ENCODE measurements around the gene RAB4B. TPM values are rescaled to one million over a fixed set of nuclear protein-coding genes. Genes with fewer than 3 reads are reported as not detected.
"Not testable (repeated sequence)": the region's sequence is repeated elsewhere in the genome, so short reads cannot be mapped to it uniquely, and the experiment has no call there.

RAB4B gene
- total RNA-seq, 1 experiment from 2014 or later = 9.1 TPM

- Histone ChIP-seq H3K4me1 (ENCODE audit: insufficient read depth, low read length, poor library complexity, severe bottlenecking) (peaks cover 12% of the 10 kb centered on the region), H3K27me3 (replicated peaks; ENCODE audit: insufficient read depth, low read depth, low read length, poor library complexity) (no peaks in the 10 kb centered on the region), H3K4me3 (ENCODE audit: low read depth, low read length, poor library complexity, severe bottlenecking) (no peak overlapping the region), H3K36me3 (ENCODE audit: insufficient read depth, low read length, poor library complexity, severe bottlenecking) (no peaks in the 10 kb centered on the region), H3K27ac (ENCODE audit: low read depth, low read length, poor library complexity, severe bottlenecking) (no peak overlapping the region), H3K9me3 (ENCODE audit: low read depth, low read length, poor library complexity, severe bottlenecking) (no peaks in the 10 kb centered on the region)
- TF ChIP-seq EZH2 (IDR thresholded peaks at IDR 0.05; ENCODE audit: borderline replicate concordance, low read depth, low read length, poor library complexity, severe bottlenecking) (no peak), CTCF (conservative IDR thresholded peaks at IDR 0.05; ENCODE audit: low read depth, low read length) (no peak)
- no peak for DNase-seq (ENCODE audit: low spot score)
- CTCF ChIA-PET = no interaction called here
- intact Hi-C loops (cut with micrococcal nuclease; ENCODE audit: unreplicated experiment) = no loop called here
- BruUV-seq (replicated peaks) = no TSS peak
- POLR2A ChIA-PET (ENCODE audit: low non-redundant PET) = no interaction called here
These were observed 3.1 kb downstream of the RAB4B start for GRCh38 chr19:40781140-40781539.

DNA sequence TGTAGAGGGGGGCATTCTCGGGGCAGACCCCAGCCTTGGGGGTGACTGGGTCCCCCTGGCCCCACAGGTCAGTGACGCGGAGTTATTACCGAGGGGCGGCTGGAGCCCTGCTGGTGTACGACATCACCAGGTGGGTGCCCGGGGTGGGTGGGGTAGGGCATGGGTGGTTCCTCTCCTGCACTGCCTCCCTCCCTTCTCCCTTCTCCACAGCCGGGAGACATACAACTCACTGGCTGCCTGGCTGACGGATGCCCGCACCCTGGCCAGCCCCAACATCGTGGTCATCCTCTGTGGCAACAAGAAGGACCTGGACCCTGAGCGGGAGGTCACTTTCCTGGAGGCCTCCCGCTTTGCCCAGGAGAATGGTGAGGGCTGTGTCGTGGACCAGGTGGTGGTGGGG, 5.7 kb downstream of the RAB4B start:
- ChIA-PET POLR2A (ENCODE audit: low non-redundant PET) (no interaction called here), CTCF (no interaction called here)
- Histone ChIP-seq H3K27ac (ENCODE audit: low read depth, low read length, poor library complexity, severe bottlenecking) (no peak overlapping the region), H3K27me3 (replicated peaks; ENCODE audit: insufficient read depth, low read depth, low read length, poor library complexity) (no peaks in the 10 kb centered on the region), H3K4me3 (ENCODE audit: low read depth, low read length, poor library complexity, severe bottlenecking) (no peak overlapping the region), H3K9me3 (ENCODE audit: low read depth, low read length, poor library complexity, severe bottlenecking) (no peaks in the 10 kb centered on the region), H3K36me3 (ENCODE audit: insufficient read depth, low read length, poor library complexity, severe bottlenecking) (no peaks in the 10 kb centered on the region), H3K4me1 (ENCODE audit: insufficient read depth, low read length, poor library complexity, severe bottlenecking) (peaks cover 4% of the 10 kb centered on the region)
- no peak for TF ChIP-seq EZH2 (IDR thresholded peaks at IDR 0.05; ENCODE audit: borderline replicate concordance, low read depth, low read length, poor library complexity, severe bottlenecking)
- DNase-seq (ENCODE audit: low spot score) = no peak
- BruUV-seq (replicated peaks) = no TSS peak
- intact Hi-C loops (cut with micrococcal nuclease; ENCODE audit: unreplicated experiment) = no loop called here

- POLR2A ChIA-PET (ENCODE audit: low non-redundant PET); CTCF ChIA-PET: not testable (repeated sequence)
These were observed 6.1 kb downstream of the RAB4B start for GRCh38 chr19:40784146-40784545.

DNA sequence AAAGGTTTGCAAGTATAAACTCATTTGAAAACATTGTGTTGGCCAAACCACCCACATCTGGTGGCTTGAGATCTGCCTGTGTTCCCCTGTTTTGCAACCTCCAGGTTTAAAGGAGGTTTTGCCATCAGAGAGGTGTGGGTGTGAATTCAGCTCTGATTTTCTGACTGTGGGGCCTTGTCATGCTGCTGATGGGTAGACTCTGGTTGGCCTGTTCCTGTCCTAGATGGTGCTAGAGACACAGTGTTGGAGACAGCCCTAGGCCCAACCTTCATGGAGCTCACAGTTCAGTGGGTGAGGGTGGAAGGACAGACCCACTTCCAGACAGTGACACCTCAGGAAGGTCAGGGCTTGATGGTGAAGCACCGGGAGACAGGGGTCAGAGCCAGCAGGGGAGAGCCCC, 7.5 kb downstream of the RAB4B start:
- Histone ChIP-seq H3K27me3 (replicated peaks; ENCODE audit: insufficient read depth, low read depth, low read length, poor library complexity) (no peaks in the 10 kb centered on the region), H3K27ac (ENCODE audit: low read depth, low read length, poor library complexity, severe bottlenecking) (no peak overlapping the region), H3K9me3 (ENCODE audit: low read depth, low read length, poor library complexity, severe bottlenecking) (no peaks in the 10 kb centered on the region), H3K4me1 (ENCODE audit: insufficient read depth, low read length, poor library complexity, severe bottlenecking) (no peaks in the 10 kb centered on the region), H3K4me3 (ENCODE audit: low read depth, low read length, poor library complexity, severe bottlenecking) (no peak overlapping the region), H3K36me3 (ENCODE audit: insufficient read depth, low read length, poor library complexity, severe bottlenecking) (no peaks in the 10 kb centered on the region)
- intact Hi-C loops (cut with micrococcal nuclease; ENCODE audit: unreplicated experiment) = no loop called here
- DNase-seq (ENCODE audit: low spot score) = no peak
- POLR2A ChIA-PET (ENCODE audit: low non-redundant PET) = no interaction called here
- no TSS peak for BruUV-seq (replicated peaks)
- TF ChIP-seq CTCF (conservative IDR thresholded peaks at IDR 0.05; ENCODE audit: low read depth, low read length) = no peak
- no peak for TF ChIP-seq EZH2 (IDR thresholded peaks at IDR 0.05; ENCODE audit: borderline replicate concordance, low read depth, low read length, poor library complexity, severe bottlenecking)
- CTCF ChIA-PET = no interaction called here

More at GRCh38 chr19:40784146-40784545, 6.1 kb downstream of the RAB4B start:
- H3K4me3 ChIP-seq (ENCODE audit: low read depth, low read length, poor library complexity, severe bottlenecking); intact Hi-C loops (cut with micrococcal nuclease; ENCODE audit: unreplicated experiment); BruUV-seq (replicated peaks); H3K4me1 ChIP-seq (ENCODE audit: insufficient read depth, low read length, poor library complexity, severe bottlenecking); DNase-seq (ENCODE audit: low spot score); H3K36me3 ChIP-seq (ENCODE audit: insufficient read depth, low read length, poor library complexity, severe bottlenecking); H3K9me3 ChIP-seq (ENCODE audit: low read depth, low read length, poor library complexity, severe bottlenecking); H3K27ac ChIP-seq (ENCODE audit: low read depth, low read length, poor library complexity, severe bottlenecking); H3K27me3 ChIP-seq (replicated peaks; ENCODE audit: insufficient read depth, low read depth, low read length, poor library complexity): not testable (repeated sequence)
